ENCODE measurements around the gene SLC19A3.
"Not testable (repeated sequence)": the region's sequence is repeated elsewhere in the genome, so short reads cannot be mapped to it uniquely, and the experiment has no call there.

The SLC19A3 gene

DNA sequence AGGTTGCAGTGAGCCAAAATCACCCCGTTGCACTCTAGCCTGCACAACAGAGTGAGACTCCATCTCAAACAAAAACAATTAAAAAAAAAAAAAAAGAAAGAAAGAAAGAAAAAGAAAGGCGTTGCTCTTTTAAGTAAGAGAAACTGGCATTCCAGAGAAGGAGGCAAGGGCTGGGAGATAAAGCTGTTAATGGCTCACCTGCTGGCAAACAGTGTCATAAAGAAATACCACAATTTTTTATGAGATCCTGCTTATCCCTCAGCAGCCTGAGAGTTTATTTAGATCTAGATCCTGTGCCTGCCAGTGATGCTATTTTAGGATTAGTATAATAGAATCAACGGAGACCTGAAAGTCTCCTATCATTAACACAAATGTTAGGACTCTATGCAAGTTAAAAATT, 16.3 kb downstream of the SLC19A3 start:
- DNase-seq = no peak

DNA sequence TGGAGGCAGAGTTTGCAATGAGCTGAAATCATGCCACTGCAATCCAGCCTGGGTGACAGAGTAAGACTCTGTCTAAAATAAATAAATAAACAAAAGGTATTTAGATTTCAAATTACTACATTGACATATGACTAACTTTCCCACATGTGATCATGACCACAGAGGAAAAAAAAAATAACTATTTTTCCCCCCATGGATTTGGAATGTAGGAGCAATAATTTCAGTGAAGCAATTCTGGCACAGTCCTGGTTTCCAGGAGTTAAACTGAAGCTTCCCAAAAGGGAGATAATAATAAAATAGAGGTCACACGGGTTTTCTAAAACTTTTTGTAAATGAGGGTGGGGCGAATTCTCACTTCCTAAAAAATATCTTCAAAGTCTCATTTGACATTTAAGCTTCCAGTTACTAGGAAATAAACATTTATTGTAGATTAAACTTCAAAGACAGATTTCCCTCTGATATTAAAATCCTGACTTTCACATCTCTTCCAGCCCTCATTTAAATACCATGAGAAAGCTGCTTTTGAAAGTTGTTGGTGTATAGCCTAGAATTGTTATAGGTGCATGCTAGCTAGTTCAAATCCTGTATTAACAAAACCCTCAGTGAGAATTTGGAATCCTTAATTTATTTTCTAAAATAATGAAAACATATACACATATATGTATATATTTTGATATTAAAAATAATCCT, 20.7 kb downstream of the SLC19A3 start:
- no peak for DNase-seq

DNA sequence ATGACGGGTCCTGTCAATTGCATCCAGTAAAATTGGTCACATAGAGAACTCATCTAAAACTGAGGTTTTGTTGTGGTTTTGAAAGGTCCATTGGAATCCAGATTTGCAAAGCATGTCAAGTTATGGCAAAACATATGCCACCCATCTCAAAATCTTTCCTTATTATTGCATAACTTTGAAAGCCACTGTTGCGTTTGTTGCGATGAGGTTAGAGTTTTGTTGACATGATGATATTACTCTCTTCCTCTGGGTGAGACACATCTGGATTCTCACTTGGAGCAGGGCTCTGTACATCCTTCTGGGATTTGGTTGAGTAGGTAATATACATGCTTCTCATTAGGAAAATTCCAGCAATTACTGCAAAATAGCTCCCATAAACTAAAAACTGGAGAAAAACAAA, 30.6 kb downstream of the SLC19A3 start:
- no peak for DNase-seq

DNA sequence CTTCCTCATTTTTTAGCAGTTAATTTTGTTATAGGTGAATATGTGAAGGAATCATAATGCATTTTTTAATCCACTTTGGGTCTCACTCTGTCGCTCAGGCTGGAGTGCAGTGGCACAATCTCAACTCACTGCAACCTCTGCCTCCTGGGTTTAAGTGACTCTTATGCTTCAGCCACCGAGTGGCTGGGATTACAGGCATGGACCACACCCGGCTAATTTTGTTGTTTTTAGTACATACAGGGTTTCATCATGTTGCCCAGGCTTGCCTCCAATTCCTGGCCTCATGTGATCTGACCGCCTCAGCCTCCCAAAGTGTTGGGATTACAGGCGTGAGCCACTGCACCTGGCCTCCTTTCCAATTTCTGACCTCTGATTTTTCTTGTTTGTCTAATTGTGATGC, 33.6 kb downstream of the SLC19A3 start:
- no peak for DNase-seq

DNA sequence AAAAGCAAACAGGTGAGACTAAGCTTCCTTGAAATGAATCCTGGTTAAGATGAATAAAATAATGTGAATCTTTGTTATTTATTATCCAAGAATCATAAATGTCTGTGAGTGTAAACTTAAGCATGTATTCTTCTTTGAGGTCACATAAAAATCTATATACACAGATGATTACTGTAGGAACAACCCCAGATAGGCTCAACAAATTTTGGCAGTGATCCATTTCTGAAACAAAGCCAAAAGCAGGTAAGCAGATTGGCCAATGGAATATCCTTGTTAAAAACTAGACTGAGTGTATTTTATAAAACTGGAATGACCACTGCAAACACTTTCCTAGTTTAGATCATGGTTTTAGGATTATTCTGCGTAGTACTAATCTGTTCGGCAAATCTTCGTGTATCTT, 39.9 kb downstream of the SLC19A3 start:
- no peak for DNase-seq

DNA sequence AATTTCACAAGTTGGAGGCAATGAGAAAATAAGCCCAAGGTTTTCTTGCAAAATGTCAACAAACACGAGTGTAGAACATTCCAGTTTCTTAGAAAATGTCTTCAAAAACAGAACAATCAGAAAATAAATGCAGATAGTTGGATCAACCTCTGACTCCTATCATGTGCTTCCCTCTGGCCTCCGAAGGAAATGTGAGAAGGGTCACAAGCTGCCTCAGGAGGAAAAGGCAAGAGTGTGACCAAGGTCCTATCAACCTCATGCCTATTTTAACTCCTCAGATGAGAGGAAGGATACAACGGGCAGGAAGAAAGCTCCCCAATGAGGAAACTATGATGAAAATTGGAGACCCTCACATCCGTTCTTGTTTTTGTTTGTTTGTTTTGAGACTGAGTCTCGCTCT, 43.3 kb downstream of the SLC19A3 start:
- no peak for DNase-seq

DNA sequence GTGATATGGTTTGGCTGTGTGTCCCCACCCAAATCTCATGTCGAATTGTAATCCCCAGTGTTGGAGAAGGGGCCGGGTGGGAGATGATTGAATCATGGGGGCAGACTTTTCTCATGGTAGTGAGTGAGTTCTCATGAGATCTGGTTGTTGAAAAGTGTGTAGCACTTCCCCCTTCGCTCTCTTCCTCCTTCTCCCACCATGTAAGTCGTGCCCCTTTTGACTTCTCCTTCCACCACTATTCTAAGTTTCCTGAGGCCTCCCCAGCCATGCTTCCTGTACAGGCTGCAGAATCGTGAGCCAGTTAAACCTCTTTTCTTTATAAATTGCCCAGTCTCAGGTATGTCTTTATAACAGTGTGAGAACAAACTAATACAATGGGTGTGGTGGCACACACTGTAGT, 44.2 kb downstream of the SLC19A3 start:
- DNase-seq = not testable (repeated sequence)

DNA sequence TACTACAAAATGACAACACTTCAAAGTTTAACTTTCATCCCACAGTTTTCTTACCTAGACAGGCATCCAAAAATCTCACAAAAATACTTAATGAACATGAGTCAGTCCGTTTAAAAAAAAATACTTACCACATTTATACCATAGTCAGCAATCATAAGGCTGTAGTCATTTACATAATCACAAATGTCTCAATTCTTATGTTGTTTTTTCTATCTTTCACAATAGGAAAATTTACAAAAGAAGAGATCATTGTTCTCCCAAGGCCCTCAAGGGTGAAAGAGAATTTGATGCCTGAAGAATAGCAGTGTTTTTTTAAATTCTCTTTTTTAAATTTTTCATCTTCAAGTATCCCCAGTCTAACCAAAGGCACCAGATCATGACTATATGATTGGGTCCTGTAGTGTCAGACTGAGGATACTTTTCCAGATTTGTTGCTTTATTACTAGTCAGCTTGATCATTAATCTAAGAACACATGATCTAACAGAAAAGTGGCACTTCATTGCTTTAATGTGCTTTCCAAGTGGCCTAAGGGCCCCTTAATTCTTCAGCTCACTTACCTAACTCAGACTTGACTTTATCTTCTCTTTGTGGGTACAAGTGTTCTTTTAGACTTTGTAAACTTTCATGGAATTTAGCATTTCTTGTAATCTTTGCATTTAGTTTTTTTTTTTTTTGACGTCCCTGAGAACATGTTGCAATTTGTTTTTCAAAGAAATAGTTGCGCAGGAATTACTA, 46.5 kb downstream of the SLC19A3 start:
- no peak for DNase-seq

DNA sequence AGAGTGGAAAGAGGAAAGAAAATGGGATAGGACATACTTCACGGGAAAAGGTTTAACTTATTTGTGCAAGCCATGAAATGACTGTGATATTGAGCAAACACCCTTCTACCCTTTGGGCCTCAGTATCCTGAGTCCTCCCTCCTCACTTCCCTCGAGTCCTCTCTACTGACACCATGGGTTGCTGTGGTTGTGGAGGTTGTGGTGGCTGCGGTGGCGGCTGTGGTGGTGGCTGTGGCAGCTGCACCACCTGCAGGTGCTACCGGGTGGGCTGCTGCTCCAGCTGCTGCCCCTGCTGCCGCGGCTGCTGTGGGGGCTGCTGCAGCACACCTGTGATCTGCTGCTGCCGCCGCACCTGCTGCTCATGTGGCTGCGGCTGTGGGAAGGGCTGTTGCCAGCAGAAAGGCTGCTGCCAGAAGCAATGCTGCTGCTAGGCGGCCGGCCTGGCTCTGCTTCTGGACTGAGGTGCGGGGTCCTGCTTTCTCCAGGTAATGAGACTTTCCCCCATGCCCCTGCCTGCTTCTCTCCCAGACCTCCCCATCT, 51.1 kb downstream of the SLC19A3 start, which contains the start of gene SCYGR5:
Gene SCYGR5 (plus strand): TSS at position 174 of the 540 bp plus-strand sequence. CDS start 0 bp downstream, at position 174.
- DNase-seq = not testable (repeated sequence)

DNA sequence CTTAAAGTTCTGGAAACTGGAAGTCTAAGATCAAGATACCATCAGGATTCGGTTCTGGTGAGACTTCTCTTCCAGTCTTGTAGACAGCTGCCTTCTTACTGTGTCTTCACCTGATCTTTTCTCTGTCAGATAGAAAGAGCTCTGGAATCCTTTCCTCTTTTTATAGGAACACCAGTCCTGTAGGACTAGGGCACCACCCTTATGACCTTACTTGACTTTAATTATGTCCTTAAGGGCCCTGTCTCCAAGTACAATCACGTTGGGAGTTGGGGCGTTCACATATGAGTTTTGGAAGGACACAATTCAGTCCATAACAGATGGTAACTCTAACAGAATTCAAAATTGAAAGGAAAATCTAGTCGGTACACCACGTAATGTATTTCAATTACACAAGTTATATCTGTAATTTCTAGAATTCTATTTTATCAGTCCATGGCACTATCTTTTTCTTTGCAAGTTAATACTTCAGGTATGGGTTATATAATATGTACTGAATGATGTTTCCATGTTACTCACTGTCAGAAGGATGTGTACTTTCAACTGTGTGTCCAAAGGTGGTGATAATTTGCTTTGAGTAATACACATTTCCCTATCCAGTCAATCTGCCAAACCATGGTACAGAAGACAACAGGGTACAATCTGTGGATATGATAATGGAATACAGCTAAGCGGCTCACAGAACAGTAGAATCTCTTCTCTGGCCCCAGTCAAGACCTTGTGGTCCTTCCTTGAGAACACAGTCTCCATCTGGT, 52.5 kb downstream of the SLC19A3 start:
- no peak for DNase-seq

DNA sequence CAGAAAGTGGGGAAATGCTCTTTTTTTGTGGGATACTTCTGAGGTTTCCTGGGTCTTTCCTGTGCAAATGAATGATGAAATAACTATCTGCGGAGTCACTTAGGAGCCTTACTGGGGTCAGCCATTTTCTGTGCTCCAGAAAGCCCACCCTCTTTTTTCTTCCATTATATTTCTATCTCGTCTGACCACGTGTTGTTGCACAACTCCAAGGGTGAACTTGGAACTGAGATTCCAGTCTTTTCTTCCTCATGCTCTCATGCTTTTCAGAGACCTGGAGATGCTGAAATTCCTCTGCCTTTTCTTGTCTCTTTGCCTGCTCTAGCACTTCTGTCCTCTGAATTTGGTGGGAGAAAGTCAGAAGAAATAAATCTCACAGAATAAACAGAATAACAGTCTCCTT, 56.0 kb downstream of the SLC19A3 start:
- DNase-seq = no peak

DNA sequence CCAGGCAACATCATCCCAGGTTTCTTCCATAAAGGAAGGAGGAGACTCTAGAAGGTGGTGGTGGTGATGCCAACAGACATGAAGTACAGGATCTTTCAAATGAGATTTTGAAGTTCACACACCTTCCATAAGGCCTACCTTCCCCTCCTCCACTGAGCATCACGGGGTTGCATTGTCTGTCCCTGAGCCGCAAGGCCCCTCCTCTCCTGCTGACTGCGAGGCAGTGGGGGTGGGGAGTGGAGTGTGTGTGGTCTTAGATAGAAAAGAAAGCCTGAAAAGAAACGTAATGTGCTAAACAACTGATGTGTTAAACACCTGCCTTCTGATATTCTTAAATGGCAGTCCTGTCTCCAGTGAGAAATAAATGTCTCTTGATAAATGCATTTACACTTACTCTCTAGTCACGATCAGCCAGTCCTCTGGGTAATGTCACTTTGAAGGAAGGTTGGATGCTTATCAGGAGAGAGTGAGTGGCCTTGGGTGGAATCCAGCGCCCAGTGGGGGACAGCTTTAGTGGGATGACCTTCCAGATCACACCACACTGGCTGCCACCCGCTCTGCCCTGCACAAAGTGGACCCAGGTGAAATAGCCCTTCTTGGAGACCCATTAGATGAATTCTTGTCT, 56.7 kb downstream of the SLC19A3 start:
- DNase-seq = no peak

DNA sequence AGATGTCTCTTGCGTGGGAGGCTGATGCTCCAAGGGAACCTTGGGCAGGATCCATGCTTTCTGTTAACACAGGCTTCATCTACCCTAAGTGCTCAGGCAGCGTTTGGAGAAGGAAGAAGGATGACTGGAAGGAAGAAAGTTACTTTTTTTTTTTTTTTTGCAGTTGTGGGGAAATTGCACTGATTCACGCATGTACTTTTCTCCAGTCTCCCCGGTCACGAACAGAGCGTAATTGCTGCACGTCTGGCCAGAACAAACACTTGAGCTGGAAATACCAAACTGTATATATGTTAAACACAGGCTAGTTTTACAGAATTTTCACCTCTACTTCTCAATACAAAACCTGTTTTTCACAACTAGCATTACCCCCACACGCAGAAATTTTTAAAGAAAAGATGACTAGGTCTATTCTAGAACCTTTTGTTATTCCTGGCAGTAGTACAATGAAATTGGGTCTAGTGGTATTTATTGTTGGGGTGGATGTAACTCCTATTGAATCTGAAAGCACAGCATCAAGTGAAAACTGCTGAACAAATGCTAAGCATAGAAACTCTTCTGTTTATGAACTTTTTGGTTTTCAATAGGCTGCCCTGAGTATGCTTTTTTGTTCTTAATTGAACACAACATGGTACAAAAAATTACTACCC, 60.5 kb downstream of the SLC19A3 start:
- no peak for DNase-seq

DNA sequence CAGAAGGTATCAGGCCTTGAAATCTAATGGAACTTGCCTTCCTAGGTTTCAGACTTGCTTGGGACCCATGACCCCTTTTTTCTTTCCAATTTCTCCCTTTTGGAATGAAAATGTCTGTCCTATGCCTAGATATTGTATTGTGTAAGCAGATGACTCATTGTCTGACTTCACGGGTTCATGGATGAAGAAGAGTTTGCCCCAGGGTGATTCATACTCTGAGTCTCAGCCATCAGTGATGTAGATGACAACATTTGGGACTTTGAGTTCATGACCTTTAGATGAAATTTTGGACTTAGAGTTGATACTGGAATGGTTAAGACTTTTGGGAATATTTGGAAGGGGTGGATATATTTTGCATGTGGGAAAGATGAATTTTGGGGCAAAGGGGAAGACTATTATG, 62.4 kb downstream of the SLC19A3 start:
- no peak for DNase-seq

DNA sequence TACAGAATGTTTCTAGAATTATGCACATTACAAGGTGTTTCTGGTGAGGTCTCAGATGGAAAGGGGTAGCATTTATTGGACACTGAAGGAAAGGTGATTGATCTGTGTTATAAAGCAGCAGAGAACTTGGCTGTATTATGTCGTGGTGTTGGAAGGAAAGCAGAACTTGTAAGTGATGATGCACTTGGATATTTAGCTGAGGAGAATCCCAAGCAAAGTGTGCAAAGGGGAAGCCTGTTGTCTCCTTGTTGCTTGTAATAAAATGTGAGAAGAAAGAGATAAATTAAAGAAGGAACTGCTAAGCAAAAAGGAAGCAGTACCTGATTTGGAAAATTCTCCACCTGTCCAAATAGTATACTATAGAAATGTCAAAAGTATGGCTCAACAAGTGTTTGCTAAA, 63.4 kb downstream of the SLC19A3 start:
- DNase-seq = no peak

DNA sequence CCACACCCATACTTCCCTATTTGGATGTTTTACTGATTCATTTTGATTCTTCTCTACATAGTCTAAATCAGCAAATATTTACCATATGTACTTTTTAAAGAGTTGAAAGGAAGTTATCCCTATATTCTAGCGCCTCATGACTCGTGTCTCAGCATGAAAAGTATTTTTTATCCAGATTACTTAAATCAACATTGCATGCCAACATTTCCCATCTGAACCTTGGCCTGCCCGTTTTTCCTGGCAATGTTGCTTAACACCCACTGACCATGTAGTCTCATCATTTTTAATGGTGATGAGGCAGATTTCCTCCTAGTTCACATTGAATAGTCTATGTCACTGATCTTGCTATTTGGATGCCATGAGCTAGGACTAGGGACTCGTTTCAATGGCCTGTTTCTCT, 64.4 kb downstream of the SLC19A3 start:
- DNase-seq = no peak

DNA sequence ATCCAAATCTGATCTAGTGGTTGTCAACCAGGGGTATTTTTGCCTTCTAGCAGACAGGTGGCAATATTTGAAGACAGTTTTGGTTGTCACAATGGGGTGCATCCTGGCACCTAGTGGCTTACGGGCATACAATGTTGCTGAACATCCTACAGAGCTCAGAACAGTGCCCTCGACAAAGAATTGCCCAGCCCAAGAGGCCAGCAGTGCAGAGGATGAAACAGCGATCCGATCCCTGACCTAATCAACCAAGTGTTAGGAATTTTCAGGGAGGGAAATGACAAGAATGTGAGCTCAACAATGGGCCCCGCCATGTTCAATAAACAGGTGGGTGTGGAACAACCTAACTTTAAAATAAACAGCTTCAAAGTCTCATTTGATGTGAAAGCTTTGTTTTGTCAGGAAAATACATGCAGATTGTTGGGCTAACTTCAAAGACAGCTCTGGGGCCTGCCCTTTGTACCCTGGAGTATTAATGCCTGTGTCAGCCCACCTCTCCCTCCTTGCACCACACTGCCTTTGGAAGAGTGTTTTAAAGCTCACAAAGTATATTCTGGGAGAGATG, 73.8 kb downstream of the SLC19A3 start:
- DNase-seq = no peak

DNA sequence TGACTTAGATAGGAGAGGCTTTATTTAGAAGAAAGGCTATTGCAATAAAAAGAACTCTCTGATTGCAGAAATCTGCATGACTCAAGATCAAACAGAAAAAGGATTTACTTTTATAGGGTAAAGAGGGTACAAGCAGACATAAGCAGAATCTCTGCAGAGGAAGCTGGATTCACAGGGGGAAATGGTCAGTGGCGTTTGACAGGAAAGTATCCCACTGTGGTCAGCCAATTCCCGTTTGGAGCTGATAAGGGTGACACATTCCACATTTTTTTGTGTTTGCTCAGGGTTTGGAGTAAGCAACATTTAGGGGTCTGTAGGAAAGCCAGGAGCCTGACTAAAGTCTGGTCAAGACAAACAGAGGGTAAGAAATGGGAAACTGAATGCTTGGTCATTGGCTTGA, 75.2 kb downstream of the SLC19A3 start:
- DNase-seq = no peak

DNA sequence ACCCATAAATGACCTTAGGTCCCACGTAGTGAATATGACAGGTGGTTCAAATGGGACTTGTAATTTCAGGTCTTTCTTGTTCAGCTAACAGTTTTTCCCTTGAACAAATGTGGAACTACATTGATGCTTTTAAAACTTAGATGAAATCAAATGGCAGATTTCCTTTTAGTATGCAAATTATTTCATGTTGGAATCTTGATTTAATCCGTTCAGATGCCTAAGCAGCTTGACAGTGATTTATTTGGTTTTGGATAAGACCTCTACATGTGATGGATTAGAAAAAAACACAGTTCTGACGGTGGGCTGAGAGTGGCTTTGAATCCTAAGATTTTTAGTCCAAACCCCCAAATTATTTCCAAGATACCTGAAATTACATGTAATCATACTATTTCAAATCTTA, 83.6 kb downstream of the SLC19A3 start:
- DNase-seq = no peak
